ENCODE data around the gene BCL2. TPM values are rescaled to one million over a fixed set of nuclear protein-coding genes. Genes with fewer than 3 reads are reported as not detected.

Gene BCL2
- total RNA-seq, 1 donor from 2014 or later = 17.3 TPM

- ATAC-seq = no peak
Observed at GRCh38 chr18:63234841-63235240, 84.7 kb downstream of the BCL2 start.

GRCh38 chr18:63234432-63234831 lies 85.1 kb downstream of the BCL2 start:
- peaks cover 25% of the 10 kb centered on the region for H3K4me1 ChIP-seq
- intact Hi-C loops (cut with DNase I) = no loop called here

More at GRCh38 chr18:63234841-63235240, 84.7 kb downstream of the BCL2 start:
- DNase-seq = no peak
- intact Hi-C loops (cut with DNase I) = no loop called here
- Histone ChIP-seq H3K4me1 (peaks cover 25% of the 10 kb centered on the region), H3K9me3 (no peaks in the 10 kb centered on the region), H3K4me3 (no peak overlapping the region), H3K27ac (peak overlapping the region; percentile 32), H3K27me3 (no peaks in the 10 kb centered on the region), H3K36me3 (no peaks in the 10 kb centered on the region)
- TF ChIP-seq CTCF (IDR thresholded peaks at IDR 0.05) = no peak

GRCh38 chr18:63233334-63233733 lies 86.2 kb downstream of the BCL2 start:
- no peak for DNase-seq
- no peaks in the 10 kb centered on the region for H3K9me3 ChIP-seq
- H3K36me3 ChIP-seq = no peaks in the 10 kb centered on the region
- peaks cover 19% of the 10 kb centered on the region for H3K4me1 ChIP-seq
- TF ChIP-seq CTCF (IDR thresholded peaks at IDR 0.05) = no peak
- H3K4me3 ChIP-seq = no peak overlapping the region
- no peak for ATAC-seq
- H3K27ac ChIP-seq = no peak overlapping the region
- intact Hi-C loops (cut with DNase I) = no loop called here
- no peaks in the 10 kb centered on the region for H3K27me3 ChIP-seq

More at GRCh38 chr18:63234432-63234831, 85.1 kb downstream of the BCL2 start:
- Histone ChIP-seq H3K27ac (peak overlapping the region; percentile 32), H3K36me3 (no peaks in the 10 kb centered on the region), H3K9me3 (no peaks in the 10 kb centered on the region), H3K27me3 (no peaks in the 10 kb centered on the region), H3K4me3 (no peak overlapping the region)
- DNase-seq (no peak), ATAC-seq (no peak)
- no peak for TF ChIP-seq CTCF (IDR thresholded peaks at IDR 0.05)

GRCh38 chr18:63232826-63233225 lies 86.7 kb downstream of the BCL2 start:
- H3K9me3 ChIP-seq = no peaks in the 10 kb centered on the region
- no peaks in the 10 kb centered on the region for H3K27me3 ChIP-seq
- intact Hi-C loops (cut with DNase I) = no loop called here
- TF ChIP-seq CTCF (IDR thresholded peaks at IDR 0.05) = no peak
- peaks cover 14% of the 10 kb centered on the region for H3K4me1 ChIP-seq
- H3K36me3 ChIP-seq = no peaks in the 10 kb centered on the region
- H3K27ac ChIP-seq = no peak overlapping the region
- ATAC-seq (no peak), DNase-seq (no peak)
- no peak overlapping the region for H3K4me3 ChIP-seq

- Histone ChIP-seq H3K27me3 (no peaks in the 10 kb centered on the region), H3K9me3 (no peaks in the 10 kb centered on the region), H3K4me3 (peak overlapping the region; percentile 17), H3K36me3 (no peaks in the 10 kb centered on the region), H3K4me1 (no peaks in the 10 kb centered on the region), H3K27ac (no peak overlapping the region)
- intact Hi-C loops (cut with DNase I) = no loop called here
- TF ChIP-seq CTCF (IDR thresholded peaks at IDR 0.05) = no peak
- no peak for DNase-seq
- ATAC-seq = no peak
Observed at GRCh38 chr18:63229971-63230370, 89.6 kb downstream of the BCL2 start.

- no peaks in the 10 kb centered on the region for H3K4me1 ChIP-seq
- no peak overlapping the region for H3K4me3 ChIP-seq
- no peaks in the 10 kb centered on the region for H3K9me3 ChIP-seq
- H3K27me3 ChIP-seq = no peaks in the 10 kb centered on the region
- intact Hi-C loops (cut with DNase I) = no loop called here
- H3K36me3 ChIP-seq = no peaks in the 10 kb centered on the region
- DNase-seq = no peak
- ATAC-seq = no peak
- no peak overlapping the region for H3K27ac ChIP-seq
- no peak for TF ChIP-seq CTCF (IDR thresholded peaks at IDR 0.05)
Observed at GRCh38 chr18:63225434-63225833, 94.1 kb downstream of the BCL2 start.
